GM12892 (cell line): ENCODE results near the gene SORBS2.

Source experiments
- POLR2A ChIP-seq: IDR thresholded peaks from 2 replicates; pipeline ENCODE4 v1.6.1; 2011; ENCODE audit warnings: low read depth, low read length, control low read depth
- TAF1 ChIP-seq: IDR thresholded peaks from 2 replicates; pipeline ENCODE4 v1.6.1; 2011; ENCODE audit warnings: low read depth, mild to moderate bottlenecking, control low read depth, low read length, borderline replicate concordance

GRCh38 chr4:185669288-185669687 is 142.7 kb downstream of the SORBS2 start:
- TF ChIP-seq POLR2A (no peak), TAF1 (no peak)
